ENCODE data around the gene PPIE. TPM values are rescaled to one million over a fixed set of nuclear protein-coding genes. Genes with fewer than 3 reads are reported as not detected.

The PPIE gene
- total and polyA plus RNA-seq, 9 donors = 30.9 to 103 (median 46.9) TPM

DNA sequence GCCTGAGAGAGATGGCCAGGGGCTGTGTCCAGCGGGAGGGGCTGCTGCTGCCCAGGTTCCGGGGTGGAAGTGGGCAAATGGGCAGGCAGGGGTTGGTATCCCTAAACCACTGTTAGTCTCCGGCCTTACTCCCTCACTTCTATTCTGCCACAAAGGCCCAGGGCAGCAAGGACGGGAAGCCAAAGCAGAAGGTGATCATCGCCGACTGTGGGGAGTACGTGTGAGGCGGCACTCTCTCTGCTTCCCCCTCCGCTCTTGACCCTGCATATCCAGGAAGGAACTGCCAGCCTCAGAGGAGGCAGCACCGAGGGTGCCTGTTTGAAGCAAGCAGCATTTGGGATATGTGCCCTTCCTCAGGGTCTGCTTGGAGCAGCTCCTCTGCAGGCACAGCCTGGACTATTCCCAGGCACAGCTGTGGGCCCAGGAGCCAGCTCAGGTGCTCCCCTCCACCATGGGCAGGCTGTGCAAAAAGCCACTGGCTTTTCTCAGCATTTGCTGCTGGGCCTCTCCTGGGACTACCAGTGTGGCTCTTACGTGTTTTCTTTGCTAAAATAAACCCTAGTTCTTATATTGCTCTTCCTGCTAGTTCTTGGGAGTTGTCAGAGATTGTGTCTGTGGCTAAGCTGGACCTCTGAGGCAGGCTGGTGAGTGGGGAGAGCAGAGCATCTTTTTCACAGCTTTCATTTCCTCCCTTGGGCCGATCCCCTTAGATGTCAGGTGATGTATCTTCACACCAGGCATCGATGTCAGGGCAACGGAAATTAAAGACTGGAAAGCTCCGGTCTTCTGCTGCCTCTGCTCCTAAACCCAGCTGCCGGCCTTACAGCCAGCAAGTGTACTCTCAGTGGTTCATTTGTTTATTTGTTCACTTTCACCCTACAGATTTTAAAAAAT, 14.7 kb downstream of the PPIE start:
- TF ChIP-seq, protein P1, sequence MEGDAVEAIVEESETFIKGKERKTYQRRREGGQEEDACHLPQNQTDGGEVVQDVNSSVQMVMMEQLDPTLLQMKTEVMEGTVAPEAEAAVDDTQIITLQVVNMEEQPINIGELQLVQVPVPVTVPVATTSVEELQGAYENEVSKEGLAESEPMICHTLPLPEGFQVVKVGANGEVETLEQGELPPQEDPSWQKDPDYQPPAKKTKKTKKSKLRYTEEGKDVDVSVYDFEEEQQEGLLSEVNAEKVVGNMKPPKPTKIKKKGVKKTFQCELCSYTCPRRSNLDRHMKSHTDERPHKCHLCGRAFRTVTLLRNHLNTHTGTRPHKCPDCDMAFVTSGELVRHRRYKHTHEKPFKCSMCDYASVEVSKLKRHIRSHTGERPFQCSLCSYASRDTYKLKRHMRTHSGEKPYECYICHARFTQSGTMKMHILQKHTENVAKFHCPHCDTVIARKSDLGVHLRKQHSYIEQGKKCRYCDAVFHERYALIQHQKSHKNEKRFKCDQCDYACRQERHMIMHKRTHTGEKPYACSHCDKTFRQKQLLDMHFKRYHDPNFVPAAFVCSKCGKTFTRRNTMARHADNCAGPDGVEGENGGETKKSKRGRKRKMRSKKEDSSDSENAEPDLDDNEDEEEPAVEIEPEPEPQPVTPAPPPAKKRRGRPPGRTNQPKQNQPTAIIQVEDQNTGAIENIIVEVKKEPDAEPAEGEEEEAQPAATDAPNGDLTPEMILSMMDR (IDR thresholded peaks at IDR 0.05) = no peak
- TF ChIP-seq POLR2A (IDR thresholded peaks at IDR 0.05) = no peak
- TF ChIP-seq EP300 (IDR thresholded peaks at IDR 0.05) = no peak
- WGBS, 3 donors = 87 to 90% (median 89%) methylated on average over 16 of the region's 16 CpGs
- Histone ChIP-seq H3K27ac (no peak overlapping the region), H3K9me3 (no peaks in the 10 kb centered on the region), H3K27me3 (no peaks in the 10 kb centered on the region), H3K36me3 (no peaks in the 10 kb centered on the region), H3K4me1 (ENCODE audit: insufficient read depth) (no peaks in the 10 kb centered on the region), H3K4me3 (no peak overlapping the region)
- intact Hi-C loops (cut with DNase I) = no loop called here
- no peak for DNase-seq

DNA sequence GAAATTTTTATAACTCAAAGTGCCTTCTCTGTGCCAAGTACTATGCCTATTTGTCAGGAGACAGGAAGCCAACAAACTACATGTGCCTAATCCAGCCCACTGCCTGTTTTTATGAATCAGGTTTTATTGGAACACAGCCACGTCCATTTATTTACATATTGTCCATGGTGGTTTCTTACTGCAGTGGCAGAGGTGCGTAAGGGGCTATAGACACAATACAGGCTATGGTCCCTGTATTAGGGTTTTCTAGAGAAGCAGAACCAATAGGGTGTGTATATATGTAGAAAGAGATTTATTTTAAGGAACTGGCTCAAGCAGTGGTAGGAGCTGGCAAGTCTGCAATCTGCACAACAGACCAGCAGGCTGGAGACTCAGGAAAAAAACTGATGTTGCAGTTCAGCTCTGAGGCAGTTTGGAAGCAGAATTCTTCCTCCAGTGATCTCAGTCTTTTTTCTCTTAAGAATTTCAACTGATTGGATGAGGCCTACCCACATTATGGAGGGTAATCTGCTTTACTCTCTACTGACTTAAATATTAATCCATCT, 15.4 kb downstream of the PPIE start:
- H3K9me3 ChIP-seq = no peaks in the 10 kb centered on the region
- H3K4me3 ChIP-seq = no peak overlapping the region
- H3K4me1 ChIP-seq (ENCODE audit: insufficient read depth) = no peaks in the 10 kb centered on the region
- H3K27ac ChIP-seq = no peak overlapping the region
- no peaks in the 10 kb centered on the region for H3K36me3 ChIP-seq
- intact Hi-C loops (cut with DNase I) = no loop called here
- no peak for DNase-seq
- no peaks in the 10 kb centered on the region for H3K27me3 ChIP-seq
- no peak for TF ChIP-seq POLR2A (IDR thresholded peaks at IDR 0.05)
- no peak for TF ChIP-seq EP300 (IDR thresholded peaks at IDR 0.05)
- TF ChIP-seq, protein P1 (IDR thresholded peaks at IDR 0.05) = no peak
- WGBS, 3 donors = 71 to 78% (median 74%) methylated on average over 2 of the region's 2 CpGs

DNA sequence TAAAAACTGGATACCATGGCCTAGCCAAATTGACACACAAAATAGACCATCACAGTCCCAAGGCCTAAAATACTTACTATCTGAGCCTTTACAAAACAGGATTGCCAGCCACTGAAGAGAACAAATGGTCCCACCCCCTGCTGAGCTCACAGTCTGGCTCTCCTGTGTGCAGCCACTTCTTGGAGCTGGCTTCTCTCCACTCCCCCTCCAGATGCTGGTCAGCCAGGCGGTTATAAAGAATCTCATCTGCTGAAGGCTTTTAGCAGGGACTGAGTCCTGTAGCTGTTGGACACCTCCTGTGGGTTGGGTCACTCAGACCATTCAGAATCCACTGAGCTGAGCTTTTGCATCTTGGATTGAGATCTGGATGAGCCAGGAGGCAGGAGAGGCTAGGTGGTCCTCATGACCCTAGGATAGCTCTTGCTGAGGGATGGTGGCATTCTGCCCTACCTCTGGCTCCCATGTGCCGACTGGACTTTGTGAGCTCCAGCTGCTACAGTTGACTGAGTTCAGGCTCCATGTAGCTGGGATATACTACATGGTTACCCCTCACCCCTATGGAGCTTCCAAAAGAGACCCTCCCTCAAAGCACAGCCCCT, 16.3 kb downstream of the PPIE start:
- H3K4me1 ChIP-seq (ENCODE audit: insufficient read depth) = no peaks in the 10 kb centered on the region
- H3K9me3 ChIP-seq = no peaks in the 10 kb centered on the region
- no peak for DNase-seq
- no peak overlapping the region for H3K4me3 ChIP-seq
- no peak overlapping the region for H3K27ac ChIP-seq
- TF ChIP-seq, protein P1 (IDR thresholded peaks at IDR 0.05) = no peak
- no peak for TF ChIP-seq EP300 (IDR thresholded peaks at IDR 0.05)
- no peak for TF ChIP-seq POLR2A (IDR thresholded peaks at IDR 0.05)
- no peaks in the 10 kb centered on the region for H3K27me3 ChIP-seq
- intact Hi-C loops (cut with DNase I) = no loop called here
- WGBS, 3 donors = 46 to 67% (median 57%) methylated on average over 2 of the region's 2 CpGs
- H3K36me3 ChIP-seq = no peaks in the 10 kb centered on the region

DNA sequence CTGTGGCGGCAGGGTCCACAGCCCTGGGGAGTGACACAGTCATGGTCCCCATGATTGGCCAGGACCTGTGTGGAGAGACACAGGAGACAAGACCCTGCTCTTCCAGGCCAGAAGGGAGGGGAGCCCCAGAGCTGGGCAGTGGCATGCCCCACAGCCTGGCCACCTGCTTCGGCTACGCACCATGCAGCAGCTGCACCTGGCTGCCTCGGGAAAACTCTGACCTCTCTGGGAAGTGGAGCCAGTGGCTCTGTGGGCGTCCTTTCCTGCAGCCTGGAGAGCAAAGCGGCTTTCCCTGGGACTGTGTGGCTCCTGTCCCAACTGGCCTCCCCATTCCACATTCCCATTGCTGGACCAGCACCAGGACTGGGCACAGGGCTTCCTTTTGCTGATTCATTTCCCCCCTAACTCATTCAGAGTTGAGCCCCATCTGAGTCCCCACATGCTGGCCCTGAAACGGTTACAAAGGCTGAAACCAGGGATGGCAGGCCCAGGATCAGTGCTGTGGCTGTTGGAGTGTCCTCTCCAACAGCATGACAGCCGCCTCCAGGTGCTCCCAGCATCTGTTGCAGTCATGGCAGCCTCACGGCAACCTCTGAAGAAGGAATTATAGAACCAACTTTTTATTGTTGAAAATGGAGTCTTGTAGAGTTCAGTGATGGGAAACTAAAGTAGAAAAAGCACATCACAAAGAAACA, 17.4 kb downstream of the PPIE start:
- 87 to 92% (median 88%) methylated on average over 9 of the region's 9 CpGs for WGBS, 3 donors
- intact Hi-C loops (cut with DNase I) = no loop called here
- H3K4me3 ChIP-seq = no peak overlapping the region
- H3K4me1 ChIP-seq (ENCODE audit: insufficient read depth) = no peaks in the 10 kb centered on the region
- no peaks in the 10 kb centered on the region for H3K36me3 ChIP-seq
- TF ChIP-seq, protein P1 (IDR thresholded peaks at IDR 0.05) = no peak
- no peak for TF ChIP-seq EP300 (IDR thresholded peaks at IDR 0.05)
- TF ChIP-seq POLR2A (IDR thresholded peaks at IDR 0.05) = no peak
- no peak overlapping the region for H3K27ac ChIP-seq
- no peak for DNase-seq
- no peaks in the 10 kb centered on the region for H3K9me3 ChIP-seq
- H3K27me3 ChIP-seq = no peaks in the 10 kb centered on the region
